Esophagus squamous epithelium (tissue), 4 donors: ENCODE data around the gene MRPS10.

ENCODE experiments used
- POLR2A ChIP-seq, 4 donors: fragments of 450-650 bp; IDR thresholded peaks; one replicate each; pipeline ENCODE4 v1.6.1; 2017; ENCODE audit warnings: antibody characterized with exemption in 4 of 4, mild to moderate bottlenecking in 4 of 4, moderate library complexity in 3 of 4
- TF ChIP-seq, protein P1 (sequence below), 6 experiments: fragments of 450-650 bp in 4 of 6; fragments of 200-600 bp in 2 of 6; sonication (generic) in 2 of 6; IDR thresholded peaks; one replicate each; pipeline ENCODE4 v1.5.1; 2016 to 2019; ENCODE audit warnings: antibody characterized with exemption in 6 of 6, mild to moderate bottlenecking in 4 of 6, moderate library complexity in 4 of 6

DNA sequence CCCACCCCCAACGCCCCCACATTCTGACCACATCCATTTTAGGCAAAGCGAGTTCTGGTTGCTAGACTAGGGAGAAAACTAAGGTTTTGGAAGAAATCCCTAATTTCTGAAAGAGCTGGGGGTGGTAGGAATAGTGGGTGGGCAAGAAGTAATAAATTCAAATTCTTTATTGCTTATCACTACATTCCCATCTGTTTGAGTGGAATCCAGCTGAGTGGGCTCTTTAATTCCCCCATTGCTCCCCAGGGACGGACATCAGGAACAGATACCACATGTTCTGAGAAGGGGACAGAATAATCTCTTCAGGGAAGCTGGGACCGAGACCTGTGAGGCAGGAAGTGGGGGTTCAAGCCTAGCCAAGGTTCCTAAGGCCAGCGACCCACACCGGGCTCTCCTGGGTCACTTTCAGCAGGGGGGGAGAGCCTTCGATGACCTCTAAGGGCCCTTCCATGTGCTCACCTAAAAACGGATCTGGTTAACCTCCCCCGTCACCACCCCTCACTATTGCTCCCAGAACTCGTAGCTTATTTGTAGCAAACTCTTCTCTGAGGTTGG, 42.3 kb upstream of the MRPS10 start:
- TF ChIP-seq, protein P1, sequence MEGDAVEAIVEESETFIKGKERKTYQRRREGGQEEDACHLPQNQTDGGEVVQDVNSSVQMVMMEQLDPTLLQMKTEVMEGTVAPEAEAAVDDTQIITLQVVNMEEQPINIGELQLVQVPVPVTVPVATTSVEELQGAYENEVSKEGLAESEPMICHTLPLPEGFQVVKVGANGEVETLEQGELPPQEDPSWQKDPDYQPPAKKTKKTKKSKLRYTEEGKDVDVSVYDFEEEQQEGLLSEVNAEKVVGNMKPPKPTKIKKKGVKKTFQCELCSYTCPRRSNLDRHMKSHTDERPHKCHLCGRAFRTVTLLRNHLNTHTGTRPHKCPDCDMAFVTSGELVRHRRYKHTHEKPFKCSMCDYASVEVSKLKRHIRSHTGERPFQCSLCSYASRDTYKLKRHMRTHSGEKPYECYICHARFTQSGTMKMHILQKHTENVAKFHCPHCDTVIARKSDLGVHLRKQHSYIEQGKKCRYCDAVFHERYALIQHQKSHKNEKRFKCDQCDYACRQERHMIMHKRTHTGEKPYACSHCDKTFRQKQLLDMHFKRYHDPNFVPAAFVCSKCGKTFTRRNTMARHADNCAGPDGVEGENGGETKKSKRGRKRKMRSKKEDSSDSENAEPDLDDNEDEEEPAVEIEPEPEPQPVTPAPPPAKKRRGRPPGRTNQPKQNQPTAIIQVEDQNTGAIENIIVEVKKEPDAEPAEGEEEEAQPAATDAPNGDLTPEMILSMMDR (IDR thresholded peaks at IDR 0.05) = no peak
- no peak for TF ChIP-seq POLR2A (IDR thresholded peaks at IDR 0.05)
